Neuronal stem cell (in vitro differentiated cells): ENCODE measurements around the gene MADD.

ENCODE experiments used
- DNase-seq: peaks from one replicate; pipeline ENCODE4 v3.0.0-alpha.2; 2013; ENCODE audit warnings: low spot score
- H2AFZ ChIP-seq: one replicate; pipeline ENCODE4 v1.6.1; 2013; ENCODE audit warnings: mild to moderate bottlenecking, low read length, inconsistent platforms
- H2AK5ac ChIP-seq: 2 replicates; pipeline ENCODE4 v1.6.1; 2013; ENCODE audit warnings: low read depth, mild to moderate bottlenecking, inconsistent platforms, low read length, moderate library complexity, mixed read lengths
- H2BK120ac ChIP-seq: 2 replicates; pipeline ENCODE4 v1.6.1; 2013; ENCODE audit warnings: low read depth, mild to moderate bottlenecking, inconsistent platforms, low read length, moderate library complexity, mixed read lengths
- H2BK12ac ChIP-seq: one replicate; pipeline ENCODE4 v1.6.1; 2013; ENCODE audit warnings: low read length, inconsistent platforms
- H2BK15ac ChIP-seq: 2 replicates; pipeline ENCODE4 v1.6.1; 2013; ENCODE audit warnings: mild to moderate bottlenecking, low read length, inconsistent platforms, mixed read lengths
- H2BK5ac ChIP-seq: one replicate; pipeline ENCODE4 v1.6.1; 2013; ENCODE audit warnings: inconsistent platforms, mild to moderate bottlenecking, low read length, moderate library complexity
- H3K14ac ChIP-seq: one replicate; pipeline ENCODE4 v1.6.1; 2013; ENCODE audit warnings: low read length, inconsistent platforms
- H3K18ac ChIP-seq: 2 replicates; pipeline ENCODE4 v1.6.1; 2013; ENCODE audit warnings: low read length, inconsistent platforms
- H3K23ac ChIP-seq: 2 replicates; pipeline ENCODE4 v1.6.1; 2013; ENCODE audit warnings: low read depth, mild to moderate bottlenecking, mixed read lengths, low read length, inconsistent platforms; ENCODE audit not compliant: poor library complexity
- H3K27ac ChIP-seq: replicated peaks from 3 replicates; pipeline ENCODE4 v1.5.1; 2013; ENCODE audit warnings: low read length, inconsistent platforms
- H3K27me3 ChIP-seq, 3 experiments: 2 replicates each; pipeline ENCODE4 v1.6.1; 2013; ENCODE audit warnings: low read length in 3 of 3, mild to moderate bottlenecking in 2 of 3, inconsistent platforms in 1 of 3, low read depth in 1 of 3, mixed read lengths in 1 of 3, moderate library complexity in 1 of 3; ENCODE audit not compliant: control insufficient read depth in 3 of 3, insufficient read depth in 3 of 3
- H3K36me3 ChIP-seq, 2 donors: replicated peaks in 1 of 2; 2 replicates each; pipeline ENCODE4 v1.6.1; 2013; ENCODE audit warnings: low read length in 2 of 2; ENCODE audit not compliant: control insufficient read depth in 2 of 2, insufficient read depth in 2 of 2
- H3K4ac ChIP-seq: 2 replicates; pipeline ENCODE4 v1.6.1; 2013; ENCODE audit warnings: inconsistent platforms, mild to moderate bottlenecking, low read length, moderate library complexity
- H3K4me1 ChIP-seq, 2 donors: 1 replicate in 1 of 2; 2 replicates in 1 of 2; pipeline ENCODE4 v1.6.1; 2013; ENCODE audit warnings: low read length in 2 of 2, low read depth in 1 of 2; ENCODE audit not compliant: control insufficient read depth in 2 of 2, insufficient read depth in 1 of 2
- H3K4me2 ChIP-seq: one replicate; pipeline ENCODE4 v1.6.1; 2013; ENCODE audit warnings: mild to moderate bottlenecking, low read length, inconsistent platforms; ENCODE audit not compliant: insufficient read depth, poor library complexity, severe bottlenecking
- H3K4me3 ChIP-seq, 2 donors: 2 replicates each; pipeline ENCODE4 v1.5.1; 2013; ENCODE audit warnings: low read length in 2 of 2, mild to moderate bottlenecking in 2 of 2, inconsistent platforms in 1 of 2, moderate library complexity in 1 of 2
- H3K79me1 ChIP-seq: one replicate; pipeline ENCODE4 v1.6.1; 2013; ENCODE audit warnings: low read depth, mild to moderate bottlenecking, inconsistent platforms, low read length, moderate library complexity
- H3K9ac ChIP-seq: one replicate; pipeline ENCODE4 v1.6.1; 2013; ENCODE audit warnings: mild to moderate bottlenecking, low read depth, low read length, inconsistent platforms; ENCODE audit not compliant: poor library complexity
- H3K9me3 ChIP-seq, 2 donors: replicated peaks in 1 of 2; 2 replicates each; pipeline versions ENCODE3 to v1.6.1; 2013; ENCODE audit warnings: low read length in 2 of 2, mild to moderate bottlenecking in 2 of 2, inconsistent platforms in 1 of 2, low read depth in 1 of 2, mixed read lengths in 1 of 2, moderate library complexity in 1 of 2; ENCODE audit not compliant: control insufficient read depth in 2 of 2, insufficient read depth in 1 of 2
- H4K8ac ChIP-seq: one replicate; pipeline ENCODE4 v1.6.1; 2013; ENCODE audit warnings: low read depth, mild to moderate bottlenecking, inconsistent platforms, low read length, moderate library complexity
- H4K91ac ChIP-seq: one replicate; pipeline ENCODE4 v1.6.1; 2013; ENCODE audit warnings: low read length, low read depth, mild to moderate bottlenecking, inconsistent platforms; ENCODE audit not compliant: poor library complexity
- WGBS, 2 donors: extraction: QIAGEN DNeasy Blood & Tissue Kit; methylation state at CpG; one replicate each; pipeline ENCODE4 v1.1.7; 2013; ENCODE audit warnings: missing lambda C conversion rate in 2 of 2, mixed read lengths in 1 of 2; ENCODE audit not compliant: insufficient read length in 2 of 2, insufficient replicate concordance in 1 of 2; ENCODE audit errors: extremely low coverage in 2 of 2; 5-methylcytosine and 5-hydroxymethylcytosine counted together

The MADD gene

DNA sequence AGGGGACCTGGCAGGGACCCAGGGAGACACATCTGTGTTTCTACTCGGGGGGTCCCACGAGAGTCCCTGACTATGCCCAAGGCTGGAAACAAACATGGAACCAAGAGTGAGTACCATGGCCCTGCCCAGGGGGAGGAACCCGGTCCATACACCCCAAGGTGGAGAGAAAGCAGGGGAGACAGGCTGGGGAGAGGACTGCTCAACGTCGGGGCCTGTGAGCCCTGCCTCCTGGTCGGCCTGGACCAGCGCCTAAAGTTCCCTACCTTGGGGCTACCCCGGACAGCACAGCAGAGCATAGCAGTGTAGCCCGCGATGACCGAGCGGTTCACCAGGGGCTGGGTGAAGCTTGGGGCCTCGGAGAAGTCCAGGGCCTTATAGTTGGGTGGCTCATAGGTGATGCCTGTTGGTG, 62.4 kb downstream of the MADD start:
- no CpG with 5 or more reads among the region's 13 CpGs for WGBS, 2 donors

DNA sequence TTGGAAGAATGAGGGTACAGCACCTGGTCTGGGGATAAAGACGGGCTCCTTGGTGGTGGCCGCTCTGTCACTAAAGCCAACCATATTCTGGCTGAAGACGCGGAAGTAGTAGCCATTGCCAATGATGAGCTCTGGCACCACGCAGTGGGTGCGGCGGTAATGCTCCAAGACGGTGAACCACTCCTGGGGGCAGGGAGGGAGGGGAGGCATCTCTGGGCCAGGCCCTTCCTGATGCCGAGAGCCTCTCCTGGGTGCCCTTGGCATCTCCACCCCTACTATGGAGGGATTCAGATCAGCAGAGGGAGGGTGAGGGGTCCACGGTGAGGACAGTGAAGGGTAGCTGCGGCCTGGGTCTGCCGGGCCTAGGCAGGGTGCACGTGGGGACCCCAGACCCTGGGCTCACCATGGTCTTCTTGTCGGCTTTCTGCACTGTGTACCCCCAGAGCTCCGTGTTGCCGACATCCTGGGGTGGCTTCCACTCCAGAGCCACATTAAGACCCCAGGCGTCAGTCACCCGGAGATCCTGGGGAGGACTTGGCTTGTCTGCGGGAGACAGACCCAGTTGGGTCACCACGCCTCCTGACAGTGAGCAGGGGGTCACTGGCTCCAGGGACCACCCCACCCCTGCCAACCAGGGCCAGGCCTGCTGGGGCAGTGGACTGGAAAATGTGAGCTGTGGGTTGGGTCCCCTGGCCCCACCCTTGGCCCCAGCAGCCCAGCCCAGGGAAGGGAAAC, 63.0 kb downstream of the MADD start:
- H3K36me3 ChIP-seq: peaks cover 7 to 27% of the 10 kb centered on the region in 2 donors
- H3K23ac ChIP-seq: no peak overlapping the region
- no peak overlapping the region for H3K27ac ChIP-seq
- H2AK5ac ChIP-seq: peak overlapping the region; percentile 82
- no peak overlapping the region for H2AFZ ChIP-seq
- H4K8ac ChIP-seq: peak overlapping the region; percentile 86
- no peak overlapping the region for H2BK12ac ChIP-seq
- H3K9ac ChIP-seq: peak overlapping the region; percentile 44
- no peak overlapping the region for H3K4me2 ChIP-seq
- no peak overlapping the region for H3K4me3 ChIP-seq
- no peaks in the 10 kb centered on the region for H3K4me1 ChIP-seq
- H2BK15ac ChIP-seq: peak overlapping the region; percentile 15
- no peaks in the 10 kb centered on the region for H3K27me3 ChIP-seq
- peak overlapping the region; percentile 82 for H3K14ac ChIP-seq
- H2BK120ac ChIP-seq: peak overlapping the region; percentile 47
- peaks cover 3% of the 10 kb centered on the region for H3K79me1 ChIP-seq
- peak overlapping the region; percentile 37 for H3K4ac ChIP-seq
- H3K9me3 ChIP-seq: no peaks in the 10 kb centered on the region
- no peak for DNase-seq
- H2BK5ac ChIP-seq: no peak overlapping the region
- H4K91ac ChIP-seq: no peak overlapping the region
- WGBS, 2 donors: no CpG with 5 or more reads among the region's 20 CpGs
- peak overlapping the region; percentile 64 for H3K18ac ChIP-seq

More for the DNA sequence above, 62.4 kb downstream of the MADD start:
- no peak overlapping the region for H2BK12ac ChIP-seq
- peak overlapping the region; percentile 68 for H2AK5ac ChIP-seq
- no peak overlapping the region for H2AFZ ChIP-seq
- no peak overlapping the region for H4K91ac ChIP-seq
- H3K23ac ChIP-seq: no peak overlapping the region
- no peak overlapping the region for H2BK5ac ChIP-seq
- H3K14ac ChIP-seq: no peak overlapping the region
- no peak overlapping the region for H2BK120ac ChIP-seq
- peaks cover 1% of the 10 kb centered on the region for H3K79me1 ChIP-seq
- H4K8ac ChIP-seq: no peak overlapping the region
- H3K4me1 ChIP-seq: no peaks in the 10 kb centered on the region
- peaks cover 12 to 32% of the 10 kb centered on the region in 2 donors for H3K36me3 ChIP-seq
- no peaks in the 10 kb centered on the region for H3K27me3 ChIP-seq
- H3K4ac ChIP-seq: no peak overlapping the region
- no peak overlapping the region for H3K9ac ChIP-seq
- H3K4me2 ChIP-seq: no peak overlapping the region
- no peak overlapping the region for H2BK15ac ChIP-seq
- DNase-seq: no peak
- H3K4me3 ChIP-seq: no peak overlapping the region
- peak overlapping the region; percentile 59 for H3K18ac ChIP-seq
- H3K9me3 ChIP-seq: no peaks in the 10 kb centered on the region
- H3K27ac ChIP-seq: no peak overlapping the region

GRCh38 chr11:47333526-47333845, 63.6 kb downstream of the MADD start:
- no peak overlapping the region for H2AFZ ChIP-seq
- no peak overlapping the region for H3K9ac ChIP-seq
- no CpG with 5 or more reads among the region's 14 CpGs for WGBS, 2 donors
- H3K4me3 ChIP-seq: no peak overlapping the region
- H3K36me3 ChIP-seq: peaks cover 7 to 22% of the 10 kb centered on the region in 2 donors
- no peak overlapping the region for H4K91ac ChIP-seq
- no peak overlapping the region for H3K14ac ChIP-seq
- no peak overlapping the region for H3K27ac ChIP-seq
- no peaks in the 10 kb centered on the region for H3K27me3 ChIP-seq
- H3K9me3 ChIP-seq: no peaks in the 10 kb centered on the region
- no peak overlapping the region for H2BK120ac ChIP-seq
- H3K79me1 ChIP-seq: peaks cover 3% of the 10 kb centered on the region
- peak overlapping the region; percentile 64 for H3K18ac ChIP-seq
- no peak overlapping the region for H3K4ac ChIP-seq
- peak overlapping the region; percentile 82 for H2AK5ac ChIP-seq
- H3K4me2 ChIP-seq: no peak overlapping the region
- peak overlapping the region; percentile 10 for H3K23ac ChIP-seq
- H2BK15ac ChIP-seq: peak overlapping the region; percentile 15
- H2BK5ac ChIP-seq: no peak overlapping the region
- H2BK12ac ChIP-seq: no peak overlapping the region
- peak overlapping the region; percentile 86 for H4K8ac ChIP-seq
- no peaks in the 10 kb centered on the region for H3K4me1 ChIP-seq
- DNase-seq: no peak

- H3K9ac ChIP-seq: no peak overlapping the region
- no peaks in the 10 kb centered on the region for H3K9me3 ChIP-seq
- H3K23ac ChIP-seq: peak overlapping the region; percentile 10
- no peaks in the 10 kb centered on the region for H3K4me1 ChIP-seq
- peak overlapping the region; percentile 82 for H2AK5ac ChIP-seq
- H3K27ac ChIP-seq: no peak overlapping the region
- no peak overlapping the region for H2BK5ac ChIP-seq
- H2BK120ac ChIP-seq: no peak overlapping the region
- no peak overlapping the region for H3K4me2 ChIP-seq
- H3K4me3 ChIP-seq: no peak overlapping the region
- peaks cover 5 to 17% of the 10 kb centered on the region in 2 donors for H3K36me3 ChIP-seq
- no CpG with 5 or more reads among the region's 8 CpGs for WGBS, 2 donors
- H2AFZ ChIP-seq: no peak overlapping the region
- peak overlapping the region; percentile 86 for H4K8ac ChIP-seq
- H3K4ac ChIP-seq: no peak overlapping the region
- H3K18ac ChIP-seq: peak overlapping the region; percentile 44
- H2BK12ac ChIP-seq: no peak overlapping the region
- no peaks in the 10 kb centered on the region for H3K27me3 ChIP-seq
- no peak overlapping the region for H3K14ac ChIP-seq
- DNase-seq: no peak
- peak overlapping the region; percentile 15 for H2BK15ac ChIP-seq
- H4K91ac ChIP-seq: no peak overlapping the region
- H3K79me1 ChIP-seq: peaks cover 3% of the 10 kb centered on the region
These were observed 64.0 kb downstream of the MADD start for GRCh38 chr11:47333886-47334443.
